H1 (cell line): ENCODE data around the gene TRIM28. TPM values are rescaled to one million over a fixed set of nuclear protein-coding genes. Genes with fewer than 3 reads are reported as not detected.

Experiments
- CTCF ChIA-PET: fragments of 300-600 bp; sonication (Branson Sonifier 250); formaldehyde crosslinking; loops from one replicate; lab custom pipeline; 2021; ENCODE audit not compliant: partially characterized antibody; lab: Charles Lee
- POLR2A ChIA-PET: fragments of 300-600 bp; sonication (Branson Sonifier 250); formaldehyde crosslinking; loops from one replicate; lab custom pipeline; 2021; ENCODE audit warnings: inconsistent platforms; ENCODE audit not compliant: partially characterized antibody; lab: Charles Lee
- DNase-seq, 2 experiments: peaks; one replicate each; pipeline versions ENCODE4 v3.0.0 to v3.0.0-alpha.2; 2010 to 2022; ENCODE audit warnings: low spot score in 2 of 2, low read depth in 1 of 2, mixed read lengths in 1 of 2
- FAIRE-seq: peaks from 2 replicates; lab custom pipeline; 2011; peaks lifted over from hg19 to GRCh38; lab: Jason Lieb, UNC
- H2AFZ ChIP-seq: 2 replicates; pipeline ENCODE4 v1.8.1; 2012; ENCODE audit warnings: low read length, inconsistent platforms
- H2AK5ac ChIP-seq: 2 replicates; pipeline ENCODE4 v1.6.1; 2013; ENCODE audit warnings: low read depth, low read length
- H2BK120ac ChIP-seq: replicated peaks from 2 replicates; pipeline ENCODE3; 2013; ENCODE audit warnings: low read depth, low read length, inconsistent platforms
- H2BK12ac ChIP-seq: 2 replicates; pipeline ENCODE4 v1.6.1; 2013; ENCODE audit warnings: low read depth, low read length
- H2BK15ac ChIP-seq: 2 replicates; pipeline ENCODE4 v1.6.1; 2013; ENCODE audit warnings: low read length
- H2BK20ac ChIP-seq: 2 replicates; pipeline ENCODE4 v1.6.1; 2013; ENCODE audit warnings: low read length
- H2BK5ac ChIP-seq: 2 replicates; pipeline ENCODE4 v1.6.1; 2013; ENCODE audit warnings: low read depth, low read length
- H3K14ac ChIP-seq: 2 replicates; pipeline ENCODE4 v1.6.1; 2013; ENCODE audit warnings: inconsistent platforms; ENCODE audit not compliant: insufficient read length
- H3K18ac ChIP-seq: 2 replicates; pipeline ENCODE4 v1.6.1; 2013; ENCODE audit warnings: low read length; ENCODE audit errors: extremely low read depth
- H3K23ac ChIP-seq: 2 replicates; pipeline ENCODE4 v1.6.1; 2013; ENCODE audit warnings: inconsistent platforms; ENCODE audit not compliant: insufficient read length
- H3K23me2 ChIP-seq: 2 replicates; pipeline ENCODE4 v1.6.1; 2013; ENCODE audit warnings: low read depth, low read length
- H3K27ac ChIP-seq: 2 replicates; pipeline ENCODE4 v1.6.1; 2011; ENCODE audit warnings: low read depth, low read length, inconsistent platforms
- H3K27me3 ChIP-seq, 4 experiments: replicated peaks in 1 of 4; 1 replicate in 1 of 4; 2 replicates in 3 of 4; pipeline versions ENCODE4 v1.6.1 to v1.8.1; 2011 to 2013; ENCODE audit warnings: low read length in 3 of 4, mild to moderate bottlenecking in 3 of 4, inconsistent platforms in 2 of 4, mixed read lengths in 2 of 4, moderate library complexity in 1 of 4; ENCODE audit not compliant: control insufficient read depth in 3 of 4, insufficient read depth in 3 of 4; ENCODE audit errors: extremely low read depth in 1 of 4
- H3K36me3 ChIP-seq, 4 experiments: 2 replicates each; pipeline versions ENCODE4 v1.6.1 to v1.8.1; 2011 to 2013; ENCODE audit warnings: mild to moderate bottlenecking in 4 of 4, low read length in 3 of 4, moderate library complexity in 2 of 4, control low read depth in 1 of 4, inconsistent platforms in 1 of 4; ENCODE audit not compliant: insufficient read depth in 4 of 4, control insufficient read depth in 2 of 4
- H3K4ac ChIP-seq: replicated peaks from 2 replicates; pipeline ENCODE3; 2013; ENCODE audit warnings: low read length, low read depth, mixed read lengths, inconsistent platforms; ENCODE audit not compliant: insufficient read length
- H3K4me1 ChIP-seq, 4 experiments: replicated peaks in 1 of 4; 1 replicate in 1 of 4; 2 replicates in 3 of 4; pipeline versions ENCODE4 v1.6.1 to v1.8.1; 2011 to 2013; ENCODE audit warnings: low read length in 3 of 4, inconsistent platforms in 2 of 4, mixed read lengths in 1 of 4; ENCODE audit not compliant: insufficient read depth in 4 of 4, control insufficient read depth in 3 of 4
- H3K4me2 ChIP-seq, 2 experiments: 2 replicates each; pipeline versions ENCODE4 v1.6.1 to v1.8.1; 2011 to 2013; ENCODE audit warnings: low read depth in 2 of 2, low read length in 2 of 2, control low read depth in 1 of 2, inconsistent platforms in 1 of 2, mild to moderate bottlenecking in 1 of 2; ENCODE audit not compliant: insufficient read depth in 1 of 2
- H3K4me3 ChIP-seq, 4 experiments: fragments of 200-600, 300-600 bp in 1 of 4; sonication (generic), shearing (Covaris generic), sonication (Bioruptor Twin) in 1 of 4; 2 replicates each; pipeline versions ENCODE4 v1.5.1 to v1.8.1; 2011 to 2016; ENCODE audit warnings: low read length in 4 of 4, low read depth in 3 of 4, control low read depth in 2 of 4, inconsistent platforms in 2 of 4, mild to moderate bottlenecking in 2 of 4, mixed read lengths in 1 of 4, moderate library complexity in 1 of 4; ENCODE audit not compliant: insufficient read depth in 2 of 4; ENCODE audit errors: extremely low read depth in 1 of 4
- H3K56ac ChIP-seq: replicated peaks from 2 replicates; pipeline ENCODE3; 2013; ENCODE audit warnings: low read depth, mild to moderate bottlenecking, mixed read lengths, low read length, inconsistent platforms; ENCODE audit not compliant: insufficient read length
- H3K79me1 ChIP-seq: 2 replicates; pipeline ENCODE4 v1.6.1; 2013; ENCODE audit warnings: low read depth, low read length, control low read depth
- H3K79me2 ChIP-seq, 2 experiments: 2 replicates each; pipeline versions ENCODE4 v1.6.1 to v1.8.1; 2012 to 2013; ENCODE audit warnings: low read length in 2 of 2, mild to moderate bottlenecking in 2 of 2, inconsistent platforms in 1 of 2; ENCODE audit not compliant: insufficient read depth in 2 of 2, control insufficient read depth in 1 of 2
- H3K9ac ChIP-seq, 4 experiments: replicated peaks in 1 of 4; 1 replicate in 1 of 4; 2 replicates in 3 of 4; pipeline versions ENCODE4 v1.6.1 to v1.8.1; 2011 to 2013; ENCODE audit warnings: low read depth in 3 of 4, low read length in 3 of 4, control low read depth in 2 of 4, mild to moderate bottlenecking in 2 of 4, moderate library complexity in 2 of 4, inconsistent platforms in 1 of 4; ENCODE audit errors: extremely low read depth in 1 of 4
- H3K9me3 ChIP-seq, 2 experiments: 2 replicates each; pipeline versions ENCODE4 v1.6.1 to v1.8.1; 2012 to 2013; ENCODE audit warnings: mild to moderate bottlenecking in 2 of 2, moderate library complexity in 2 of 2, control low read depth in 1 of 2, inconsistent platforms in 1 of 2, low read depth in 1 of 2, low read length in 1 of 2, mixed read lengths in 1 of 2; ENCODE audit not compliant: insufficient read depth in 2 of 2
- H4K20me1 ChIP-seq, 2 experiments: replicated peaks in 1 of 2; 2 replicates each; pipeline versions ENCODE3 to v1.8.1; 2011 to 2013; ENCODE audit warnings: inconsistent platforms in 2 of 2, low read length in 2 of 2, mild to moderate bottlenecking in 1 of 2; ENCODE audit not compliant: insufficient read depth in 2 of 2, control insufficient read depth in 1 of 2
- H4K5ac ChIP-seq: 2 replicates; pipeline ENCODE4 v1.6.1; 2013; ENCODE audit warnings: low read length, low read depth, mixed read lengths, inconsistent platforms; ENCODE audit not compliant: insufficient read length
- H4K8ac ChIP-seq: 2 replicates; pipeline ENCODE4 v1.8.0; 2013; ENCODE audit warnings: mild to moderate bottlenecking, moderate library complexity, low read length, inconsistent platforms; ENCODE audit not compliant: insufficient read depth; ENCODE audit errors: extremely low read depth
- H4K91ac ChIP-seq: replicated peaks from 2 replicates; pipeline ENCODE3; 2013; ENCODE audit warnings: low read length, mixed read lengths, inconsistent platforms; ENCODE audit not compliant: insufficient read length
- CREB1 ChIP-seq: IDR thresholded peaks from 2 replicates; pipeline ENCODE4 v1.6.1; 2012; ENCODE audit warnings: inconsistent platforms
- GABPA ChIP-seq: IDR thresholded peaks from 2 replicates; pipeline ENCODE4 v1.6.1; 2011; ENCODE audit warnings: mild to moderate bottlenecking, low read length, moderate library complexity, borderline replicate concordance; ENCODE audit not compliant: insufficient read depth
- GTF2F1 ChIP-seq: IDR thresholded peaks from 2 replicates; pipeline ENCODE4 v1.6.1; 2012; ENCODE audit warnings: low read depth, low read length, improper control_type of control experiment, borderline replicate concordance
- KDM1A ChIP-seq: fragments of 200-600, 300-600 bp; sonication (generic); IDR thresholded peaks from 2 replicates; pipeline ENCODE4 v1.7.1; 2016; ENCODE audit warnings: mild to moderate bottlenecking, low read length, borderline replicate concordance
- KDM4A ChIP-seq: IDR thresholded peaks from one replicate; pipeline ENCODE4 v1.7.1; 2012; ENCODE audit warnings: low read depth, mild to moderate bottlenecking, moderate library complexity, low read length, inconsistent platforms; ENCODE audit not compliant: severe bottlenecking
- KDM5A ChIP-seq: fragments of 200-600 bp; IDR thresholded peaks from 2 replicates; pipeline ENCODE4 v1.7.1; 2012; ENCODE audit warnings: mild to moderate bottlenecking, low read length, inconsistent platforms, mixed read lengths
- PHF8 ChIP-seq: fragments of 200-600 bp; sonication (generic); conservative IDR thresholded peaks from 2 replicates; pipeline ENCODE4 v1.7.1; 2012; ENCODE audit warnings: low read depth, mild to moderate bottlenecking, inconsistent platforms, low read length, moderate library complexity
- SIX5 ChIP-seq: IDR thresholded peaks from 2 replicates; pipeline ENCODE4 v1.6.1; 2011; ENCODE audit warnings: mild to moderate bottlenecking, low read depth, low read length
- SP2 ChIP-seq: IDR thresholded peaks from 2 replicates; pipeline ENCODE4 v1.6.1; 2012; ENCODE audit warnings: mild to moderate bottlenecking, low read length, inconsistent platforms
- TAF1 ChIP-seq: IDR thresholded peaks from 2 replicates; pipeline ENCODE4 v1.6.1; 2011; ENCODE audit warnings: mild to moderate bottlenecking, low read depth, low read length
- WGBS, 2 experiments: shearing (Covaris generic) in 1 of 2; methylation state at CpG; one replicate each; pipeline versions ENCODE4 v1.1.6 to v1.1.7; 2013 to 2015; ENCODE audit warnings: low lambda C conversion rate in 2 of 2, mixed read lengths in 2 of 2, inconsistent platforms in 1 of 2, low coverage in 1 of 2, missing lambda C conversion rate in 1 of 2; ENCODE audit not compliant: insufficient replicate concordance in 2 of 2, insufficient coverage in 1 of 2, insufficient read length in 1 of 2; ENCODE audit errors: extremely low coverage in 1 of 2, missing lambda C conversion rate in 1 of 2; 5-methylcytosine and 5-hydroxymethylcytosine counted together
- polyA plus RNA-seq, 7 experiments: library from polyadenylated mRNA; depleted of rRNA in 3 of 7; stranded (reverse) in 5 of 7; unstranded in 2 of 7; fragments of >200 nt in 5 of 7; fragments of 200-250 nt in 2 of 7; gene quantifications; 1 replicate in 5 of 7; 2 replicates in 1 of 7; 4 replicates in 1 of 7; pipeline versions ENCODE4 v1.2.1 to v1.2.3, GENCODE V29; 2011 to 2013; ENCODE audit warnings: missing spikeins in 2 of 7, mixed read lengths in 2 of 7
- total RNA-seq: library from RNA; stranded (reverse); fragmentation: NEBNext Ultra II Directional; extraction: Animal tissue kit (Norgen Biotek cat#: 25700); gene quantifications from 2 replicates; pipeline ENCODE4 v1.2.1, GENCODE V29; 2021
- TF ChIP-seq, protein P1 (sequence below): IDR thresholded peaks from 2 replicates; pipeline ENCODE4 v1.6.1; 2011; ENCODE audit warnings: low read depth, mild to moderate bottlenecking, low read length; ENCODE audit not compliant: insufficient read depth

Gene TRIM28
- total and polyA plus RNA-seq, 2 of the 8 experiments (the other 6 are each of a cell fraction or from before 2014, with no cell fraction given), result 1,433 to 1,442 TPM

DNA sequence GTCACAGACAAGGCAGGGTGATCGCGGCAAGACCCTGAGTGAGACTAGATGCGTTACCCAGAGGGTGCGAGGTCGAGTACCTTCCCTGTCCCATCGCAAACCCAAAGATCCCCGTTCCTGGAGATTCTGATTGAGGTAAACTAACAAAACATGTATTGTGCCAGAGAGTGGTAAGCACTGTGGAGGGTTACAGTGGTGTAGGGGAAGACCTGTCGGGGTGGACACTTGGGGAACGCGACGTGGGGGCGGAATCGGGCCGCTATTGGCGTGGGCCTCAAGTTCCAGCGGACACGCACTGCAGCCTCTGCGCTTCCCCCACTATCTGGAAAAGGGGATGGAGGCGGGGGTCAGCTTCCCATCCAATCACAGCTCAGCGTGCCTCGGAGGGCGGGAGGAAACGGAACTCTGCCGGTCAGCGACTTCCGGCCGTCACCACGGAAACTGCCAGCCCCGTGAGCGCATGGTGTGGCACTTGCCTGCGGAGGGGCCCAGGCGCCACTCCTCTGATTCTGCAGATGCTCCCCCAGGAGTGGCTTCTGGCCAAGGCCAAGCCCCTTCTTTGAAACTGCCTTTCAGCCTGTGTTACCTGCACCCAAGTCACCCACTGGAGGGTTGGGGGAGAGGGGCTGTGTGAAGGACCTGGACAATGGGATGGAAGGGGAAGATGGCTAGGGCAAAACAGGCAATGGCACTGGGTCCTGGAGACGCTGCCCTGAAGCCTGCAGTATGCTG, 15.6 kb downstream of the TRIM28 start:
- no peak overlapping the region for H3K23ac ChIP-seq
- peaks cover 0 to 41% (median 17%) of the 10 kb centered on the region in 4 experiments; a peak in 6 of 7 replicates for H3K4me1 ChIP-seq
- POLR2A ChIA-PET, result interaction anchor here (1.0 to 17.2 kb wide), 11 partner anchors 10 to 167 kb away, joined by 3 to 434 read pairs (median 10); partner anchors contain the start of genes CHMP2A, MZF1, RNF225 and SLC27A5
- peak overlapping the region; percentile 94 for H4K91ac ChIP-seq
- H4K5ac ChIP-seq, result peak overlapping the region; percentile 92
- H3K4me3 ChIP-seq, result peak overlapping the region; percentile 76 to 97 (median 86)
- H3K18ac ChIP-seq, result peak overlapping the region; percentile 98
- DNase-seq, result peak in 1 of 2 experiments; percentile 90
- H3K4ac ChIP-seq, result peak overlapping the region; percentile 95
- H2BK15ac ChIP-seq, result peak overlapping the region; percentile 97
- no peak overlapping the region for H2AFZ ChIP-seq
- H3K79me1 ChIP-seq, result no peaks in the 10 kb centered on the region; the same call in 1 of the 2 replicates
- H2BK5ac ChIP-seq, result peak overlapping the region; percentile 100
- peak overlapping the region; percentile 95 for H2BK12ac ChIP-seq
- peaks cover 6 to 15% (median 10%) of the 10 kb centered on the region in 4 experiments for H3K36me3 ChIP-seq
- FAIRE-seq, result no peak
- peak overlapping the region; percentile 88 to 99 (median 98) for H3K9ac ChIP-seq
- H3K27me3 ChIP-seq, result peaks cover 0 to 16% (median 6%) of the 10 kb centered on the region in 4 experiments; a peak in 4 of 7 replicates
- H3K56ac ChIP-seq, result peak overlapping the region; percentile 81
- peak overlapping the region; percentile 98 for H4K8ac ChIP-seq
- 1% methylated on average over 32 of the region's 33 CpGs; no CpG with 5 or more reads in 1 of the 2 experiments for WGBS, 2 experiments
- H4K20me1 ChIP-seq, result peaks cover 0 to 7% of the 10 kb centered on the region in 2 experiments
- peak overlapping the region; percentile 76 for H2BK120ac ChIP-seq
- CTCF ChIA-PET, result interaction anchor here (1.0 to 7.3 kb wide), 4 partner anchors 16 to 40 kb away, joined by 3 to 35 read pairs (median 6); partner anchors contain the start of gene ZBTB45
- no peak overlapping the region for H3K14ac ChIP-seq
- H3K79me2 ChIP-seq, result peaks cover 7 to 19% of the 10 kb centered on the region in 2 experiments
- peaks cover 29% of the 10 kb centered on the region for H3K23me2 ChIP-seq
- peak overlapping the region; percentile 78 to 96 for H3K4me2 ChIP-seq
- H3K9me3 ChIP-seq, result no peaks in the 10 kb centered on the region
- peak overlapping the region; percentile 84 for H2AK5ac ChIP-seq
- H2BK20ac ChIP-seq, result 0 out of 2 replicates have a peak overlapping the region, but pooled peaks have one; percentile 48
- peak overlapping the region; percentile 94 for H3K27ac ChIP-seq
- peak; percentile 62; the same call in 1 of the 2 replicates for TF ChIP-seq KDM5A
- peak; percentile 43; the same call in 1 of the 2 replicates for TF ChIP-seq KDM1A
- TF ChIP-seq SIX5, result no peak
- TF ChIP-seq GTF2F1, result peak; percentile 15; the same call in 1 of the 2 replicates
- TF ChIP-seq GABPA, result peak; percentile 88; the same call in 1 of the 2 replicates
- TF ChIP-seq CREB1, result peak; percentile 17; the same call in 1 of the 2 replicates
- TF ChIP-seq, protein P1, sequence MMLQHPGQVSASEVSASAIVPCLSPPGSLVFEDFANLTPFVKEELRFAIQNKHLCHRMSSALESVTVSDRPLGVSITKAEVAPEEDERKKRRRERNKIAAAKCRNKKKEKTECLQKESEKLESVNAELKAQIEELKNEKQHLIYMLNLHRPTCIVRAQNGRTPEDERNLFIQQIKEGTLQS, result no peak
- peak; percentile 73 for TF ChIP-seq PHF8
- no peak for TF ChIP-seq KDM4A
- TF ChIP-seq TAF1, result peak; percentile 77
- TF ChIP-seq SP2, result no peak
